GM19463 (cell line): ENCODE results near the gene PPIL4.

Experiments
- ATAC-seq: cut with Tn5 transposase; IDR thresholded peaks from one replicate; pipeline ENCODE4 v1.9.1; 2021; ENCODE audit warnings: mild to moderate bottlenecking, moderate library complexity; ENCODE audit not compliant: unreplicated experiment

PPIL4 gene, protein sequence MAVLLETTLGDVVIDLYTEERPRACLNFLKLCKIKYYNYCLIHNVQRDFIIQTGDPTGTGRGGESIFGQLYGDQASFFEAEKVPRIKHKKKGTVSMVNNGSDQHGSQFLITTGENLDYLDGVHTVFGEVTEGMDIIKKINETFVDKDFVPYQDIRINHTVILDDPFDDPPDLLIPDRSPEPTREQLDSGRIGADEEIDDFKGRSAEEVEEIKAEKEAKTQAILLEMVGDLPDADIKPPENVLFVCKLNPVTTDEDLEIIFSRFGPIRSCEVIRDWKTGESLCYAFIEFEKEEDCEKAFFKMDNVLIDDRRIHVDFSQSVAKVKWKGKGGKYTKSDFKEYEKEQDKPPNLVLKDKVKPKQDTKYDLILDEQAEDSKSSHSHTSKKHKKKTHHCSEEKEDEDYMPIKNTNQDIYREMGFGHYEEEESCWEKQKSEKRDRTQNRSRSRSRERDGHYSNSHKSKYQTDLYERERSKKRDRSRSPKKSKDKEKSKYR

DNA sequence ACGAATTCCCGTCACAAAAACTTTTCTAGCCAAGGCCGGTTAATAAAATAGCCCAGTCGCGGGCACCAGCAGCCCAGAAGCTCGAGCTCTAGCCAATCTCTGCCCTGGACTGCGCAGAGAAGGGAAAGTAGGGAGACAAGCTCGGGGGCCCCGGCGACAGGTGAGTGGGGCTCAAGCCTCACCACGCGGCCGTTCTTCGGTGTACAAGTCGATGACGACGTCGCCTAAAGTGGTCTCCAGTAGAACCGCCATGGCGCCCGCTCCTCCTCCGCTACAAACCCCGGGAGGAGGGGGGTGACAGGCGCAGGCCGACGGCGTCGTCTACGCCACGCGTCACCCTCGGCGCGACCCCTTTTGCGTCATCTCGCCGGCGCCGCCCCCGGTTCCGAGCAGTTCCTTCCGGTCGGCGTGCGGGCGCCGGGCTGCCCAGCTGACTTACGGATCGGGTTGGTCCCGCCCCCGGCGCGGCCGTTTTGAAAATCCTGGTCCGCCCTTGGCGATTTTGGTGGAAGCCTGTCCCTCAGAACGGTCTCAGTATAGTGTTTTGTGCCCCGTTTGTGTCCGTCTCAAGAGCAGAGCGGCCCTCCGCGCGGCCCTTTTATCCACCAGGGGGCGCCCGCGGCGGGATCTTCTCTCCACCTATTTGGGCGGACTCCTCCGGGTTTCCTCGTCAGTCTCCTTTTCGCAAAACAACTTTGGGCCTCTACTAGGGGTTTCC lies at the start of gene PPIL4:
Gene PPIL4 (minus strand): TSS at position 290 of the 718 bp plus-strand sequence. CDS start 38 bp downstream, at position 252.
- ATAC-seq: peak; percentile 92

DNA sequence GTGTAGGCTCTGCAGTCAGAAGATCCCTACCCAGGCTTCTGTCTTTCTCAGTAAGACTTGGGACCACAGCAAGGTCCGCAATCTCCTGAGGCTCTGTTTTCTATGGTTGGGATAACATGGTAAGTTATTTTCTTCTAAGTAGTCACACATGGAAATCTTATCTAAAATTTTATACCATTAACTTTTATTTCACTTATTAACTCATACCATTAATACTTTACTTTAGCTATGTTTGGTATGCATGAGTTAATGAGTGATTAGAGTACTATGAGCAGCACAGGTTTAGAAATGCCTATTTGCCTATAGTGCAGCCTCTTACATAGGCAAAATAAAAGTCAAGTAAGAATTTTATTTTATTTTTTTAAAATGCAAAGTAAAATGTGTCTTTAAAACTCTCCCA lies 47.6 kb upstream of the PPIL4 start:
- no peak for ATAC-seq

DNA sequence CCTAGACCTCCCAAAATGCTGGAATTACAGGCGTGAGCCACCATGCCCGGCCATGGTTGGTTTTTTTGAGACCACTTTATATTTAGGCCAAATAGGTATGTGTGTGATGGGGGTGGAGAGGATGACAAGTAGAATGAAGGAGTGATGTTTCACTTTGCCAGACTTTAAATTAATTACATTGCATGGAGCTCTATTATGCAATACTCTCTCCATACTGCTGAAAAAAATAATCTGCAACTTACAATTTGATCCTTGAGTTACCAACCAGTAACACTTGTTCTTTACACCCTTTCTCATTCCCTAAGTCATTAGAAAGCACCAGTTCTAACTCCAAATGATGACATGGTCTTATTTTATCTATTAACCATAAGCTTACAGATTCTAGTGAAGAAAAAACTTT lies 47.1 kb upstream of the PPIL4 start:
- no peak for ATAC-seq

DNA sequence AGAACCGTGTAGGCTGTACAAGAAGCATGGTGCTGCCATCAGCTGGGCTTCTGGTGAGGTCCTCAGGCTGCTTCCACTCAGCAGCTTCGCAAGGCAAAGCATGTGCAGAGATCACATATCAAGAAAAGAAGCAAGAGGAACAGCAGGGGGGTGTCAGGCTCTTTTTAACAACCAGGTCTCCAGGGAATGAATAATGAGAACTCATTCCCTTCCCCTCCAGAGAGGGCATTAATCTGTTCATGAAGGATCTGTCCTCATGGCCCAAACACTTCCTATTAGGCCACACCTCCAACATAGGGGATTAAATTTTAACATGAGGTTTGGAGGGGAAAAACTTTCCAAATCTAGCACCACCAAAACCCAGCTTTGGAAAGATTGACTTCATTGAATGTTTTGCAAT lies 40.3 kb upstream of the PPIL4 start:
- no peak for ATAC-seq

DNA sequence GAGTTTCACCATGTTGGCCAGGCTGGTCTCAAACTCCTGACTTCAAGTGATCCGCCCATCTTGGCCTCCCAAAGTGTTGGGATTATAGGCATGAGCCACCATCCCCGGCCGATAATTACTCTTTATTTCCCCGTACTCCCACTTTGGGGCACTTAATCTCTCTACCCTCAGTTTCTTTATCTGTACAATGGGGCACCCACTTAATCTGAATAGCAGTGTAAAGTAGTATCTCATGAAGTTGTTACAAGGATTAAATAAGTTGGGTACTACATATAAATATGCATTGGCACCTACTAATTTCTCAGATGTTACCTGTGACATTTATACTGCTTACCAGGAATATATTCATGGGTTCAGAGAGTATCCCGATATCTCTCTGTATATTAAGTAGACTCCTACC lies 35.5 kb upstream of the PPIL4 start:
- ATAC-seq: no peak

DNA sequence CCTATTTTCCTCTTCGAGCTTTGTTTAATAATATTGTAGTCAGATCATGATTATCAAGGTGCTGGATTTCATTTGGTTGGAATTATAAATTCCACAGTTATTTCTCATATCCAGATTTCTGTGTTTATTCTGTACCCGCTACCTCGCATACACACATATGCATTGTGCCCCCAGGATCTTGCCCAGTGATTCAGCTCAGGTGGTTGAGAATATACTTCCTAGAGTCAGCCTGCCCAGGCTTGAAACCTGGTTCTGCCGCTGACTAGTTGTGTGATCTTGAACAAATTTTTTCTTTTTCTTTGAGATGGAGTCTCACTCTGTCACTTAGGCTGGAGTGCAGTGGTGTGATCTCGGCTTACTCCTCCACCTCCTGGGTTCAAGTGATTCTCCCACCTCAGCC lies 35.0 kb upstream of the PPIL4 start:
- no peak for ATAC-seq

DNA sequence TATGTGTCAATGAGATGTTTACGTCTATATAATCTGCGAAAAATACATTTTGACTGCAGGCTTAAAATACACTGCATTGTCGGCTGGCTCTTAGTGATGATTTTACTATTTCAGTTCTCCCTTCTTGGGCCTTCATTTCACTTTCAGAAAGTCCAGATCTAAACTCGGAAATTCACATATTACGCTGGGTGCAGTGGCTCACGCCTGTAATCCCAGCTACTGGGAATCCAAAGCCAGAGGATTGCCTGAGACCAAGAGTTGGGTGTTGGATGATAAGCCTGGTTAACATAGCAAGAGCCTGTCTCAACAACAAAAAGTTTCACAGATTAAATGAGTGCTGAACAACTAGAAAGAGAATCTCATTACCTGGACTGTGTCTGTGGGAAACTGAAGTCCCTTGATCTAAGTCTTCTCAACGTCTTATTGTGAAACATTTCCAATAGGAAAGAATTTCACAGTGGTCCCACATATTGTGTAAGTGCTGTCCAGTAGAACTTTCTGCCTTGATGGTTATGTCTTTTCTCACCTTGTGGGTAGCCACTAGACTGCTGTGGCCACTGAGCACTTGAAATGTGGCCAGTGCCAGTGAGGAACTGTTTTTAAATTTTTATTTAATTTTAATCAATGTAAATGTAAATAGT lies 22.2 kb upstream of the PPIL4 start:
- ATAC-seq: no peak

DNA sequence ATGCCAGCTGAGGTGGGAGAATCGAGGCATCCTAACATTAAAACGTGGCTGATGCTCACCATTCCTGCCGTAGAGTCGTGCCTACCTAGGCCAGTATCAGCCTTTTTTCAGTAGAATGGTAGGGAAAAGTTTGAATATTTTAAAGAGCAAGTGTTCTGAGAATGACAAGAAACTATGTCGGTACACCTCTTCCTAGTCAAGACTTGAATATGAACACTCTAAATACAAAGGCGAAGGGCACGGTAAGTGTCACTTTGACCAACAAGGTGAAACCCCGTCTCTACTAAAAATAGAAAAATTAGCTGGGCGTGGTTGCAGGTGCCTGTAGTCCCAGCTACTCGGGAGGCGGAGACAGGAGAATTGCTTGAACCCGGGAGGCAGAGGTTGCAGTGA lies 21.3 kb upstream of the PPIL4 start:
- ATAC-seq: no peak

DNA sequence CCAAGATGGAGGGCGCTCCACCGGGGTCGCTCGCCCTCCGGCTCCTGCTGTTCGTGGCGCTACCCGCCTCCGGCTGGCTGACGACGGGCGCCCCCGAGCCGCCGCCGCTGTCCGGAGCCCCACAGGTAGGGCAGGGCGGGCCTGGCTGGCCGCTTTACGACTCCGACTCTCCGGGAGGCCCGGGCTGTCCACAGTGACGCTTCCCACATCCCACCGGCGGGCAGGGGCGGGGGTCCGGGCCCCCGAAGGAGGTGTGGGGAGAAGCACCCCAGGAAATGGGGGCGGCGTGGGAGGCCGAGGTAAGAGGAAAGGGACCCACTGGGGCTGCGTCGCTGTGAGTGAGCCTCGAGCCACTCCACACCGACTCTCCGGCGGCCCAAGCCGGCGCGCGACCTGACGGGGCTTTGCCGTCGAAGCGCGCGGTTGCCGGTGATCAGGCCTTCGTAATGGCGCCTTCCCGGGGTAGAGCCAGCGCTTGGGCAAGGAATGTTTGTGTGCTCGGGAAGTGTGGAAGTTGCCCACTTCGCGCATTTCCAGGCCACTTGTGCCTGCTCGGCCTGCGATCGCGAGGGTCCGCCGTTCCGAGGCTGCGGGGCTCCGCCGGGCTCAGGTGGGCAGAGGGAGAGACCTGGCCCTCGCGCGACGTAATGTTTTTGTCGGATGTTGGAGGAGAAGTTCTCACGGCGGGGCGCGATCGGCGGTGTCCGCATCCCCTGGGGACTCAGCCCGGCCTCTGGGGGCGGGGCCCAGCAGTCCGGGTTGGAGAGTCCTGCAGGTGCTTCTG lies 20.8 kb upstream of the PPIL4 start:
- peak; percentile 13 for ATAC-seq

DNA sequence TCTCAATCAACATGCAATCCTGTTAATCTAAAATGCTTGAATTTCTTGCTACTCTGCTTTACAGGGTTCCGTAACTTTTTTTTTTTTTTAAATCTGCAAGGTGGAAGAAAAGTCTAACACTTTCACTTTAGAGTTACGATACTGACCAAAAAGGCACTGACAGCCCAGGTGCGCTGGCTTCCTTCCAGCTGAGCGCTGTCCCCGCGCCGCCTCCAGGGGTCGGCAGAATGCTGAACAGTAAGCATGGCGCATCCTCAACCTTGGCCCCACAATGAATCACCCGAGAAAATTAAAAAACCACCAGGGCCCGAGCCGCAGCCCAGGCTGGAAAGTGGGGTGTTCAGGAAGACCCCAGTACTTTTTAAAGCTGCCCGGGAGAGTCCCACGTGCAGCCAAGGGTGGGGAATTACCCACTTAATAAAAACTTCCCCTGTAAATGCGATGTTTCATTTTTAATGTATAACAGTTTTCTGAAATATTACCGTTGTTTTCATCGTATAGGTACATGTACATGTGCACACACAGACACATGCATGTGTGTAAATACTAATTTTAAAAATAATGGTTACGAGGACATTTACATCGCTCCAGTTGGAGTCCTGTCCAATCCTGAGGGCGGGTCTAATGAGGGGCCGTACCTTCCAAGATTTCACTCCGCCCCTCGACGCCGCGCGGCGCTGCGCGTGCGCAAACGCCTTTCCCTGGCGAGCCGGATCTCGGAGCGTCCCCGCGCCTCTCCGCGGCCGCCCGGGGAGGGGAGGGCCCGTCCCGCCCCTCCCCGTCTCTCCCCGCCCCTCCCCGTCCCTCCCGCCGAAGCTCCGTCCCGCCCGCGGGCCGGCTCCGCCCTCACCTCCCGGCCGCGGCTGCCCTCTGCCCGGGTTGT lies 19.9 kb upstream of the PPIL4 start, which contains the start of gene GINM1:
Gene GINM1 (plus strand): TSS at position 849 of the 883 bp plus-strand sequence. CDS start 40 bp downstream, outside the sequence.
- ATAC-seq: peak; percentile 78

DNA sequence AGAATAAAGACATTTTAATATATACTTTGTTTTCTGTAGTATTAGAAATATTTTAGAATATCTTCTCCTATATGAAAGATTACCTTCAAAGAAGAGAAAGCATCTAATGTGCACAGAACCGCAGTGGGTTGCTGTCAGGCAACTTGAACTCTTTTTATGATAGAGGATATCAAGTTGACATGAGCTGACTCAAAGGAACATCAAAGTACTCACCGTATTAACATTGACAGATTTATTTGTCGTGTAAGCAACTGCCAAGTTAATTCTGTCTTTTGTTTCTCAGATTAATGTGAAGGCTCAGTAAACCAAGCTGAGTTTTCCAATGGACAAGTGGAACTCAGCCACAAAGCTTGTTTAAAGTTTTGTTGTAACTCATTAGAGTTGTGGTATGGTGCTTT lies 18.1 kb upstream of the PPIL4 start:
- ATAC-seq: no peak

DNA sequence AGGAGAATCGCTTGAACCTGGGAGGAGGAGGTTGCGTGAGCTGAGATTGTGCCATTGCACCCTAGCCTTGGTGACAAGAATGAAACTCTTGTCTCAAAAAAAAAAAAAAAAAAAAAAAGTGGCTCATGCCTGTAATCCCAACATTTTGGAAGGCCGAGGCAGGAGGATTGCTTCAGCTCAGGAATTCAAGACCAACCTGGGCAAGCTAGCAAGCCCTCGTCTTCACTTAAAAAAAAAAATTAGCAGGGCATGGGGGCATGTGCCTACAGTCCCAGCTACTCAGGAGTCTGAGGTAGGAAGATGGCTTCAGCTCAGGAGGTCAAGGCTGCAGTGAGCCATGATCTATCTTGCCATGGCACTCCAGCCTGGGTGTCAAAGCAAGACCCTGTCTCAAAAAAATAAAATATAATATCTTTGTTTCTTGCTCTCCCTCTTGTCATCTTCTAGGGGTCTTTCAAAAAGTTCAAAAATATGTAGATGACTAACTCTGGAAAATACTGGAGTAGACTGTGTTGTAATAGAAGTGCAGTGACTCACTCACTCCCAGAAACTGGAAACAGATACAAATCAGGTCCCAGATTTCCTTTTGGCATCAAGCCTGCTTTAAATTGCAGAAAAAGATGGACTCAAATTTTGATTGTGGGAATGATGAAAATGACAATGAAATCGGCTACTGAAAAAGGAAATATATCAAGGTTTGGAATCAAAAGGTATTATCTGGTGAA lies 17.5 kb upstream of the PPIL4 start:
- ATAC-seq: no peak

DNA sequence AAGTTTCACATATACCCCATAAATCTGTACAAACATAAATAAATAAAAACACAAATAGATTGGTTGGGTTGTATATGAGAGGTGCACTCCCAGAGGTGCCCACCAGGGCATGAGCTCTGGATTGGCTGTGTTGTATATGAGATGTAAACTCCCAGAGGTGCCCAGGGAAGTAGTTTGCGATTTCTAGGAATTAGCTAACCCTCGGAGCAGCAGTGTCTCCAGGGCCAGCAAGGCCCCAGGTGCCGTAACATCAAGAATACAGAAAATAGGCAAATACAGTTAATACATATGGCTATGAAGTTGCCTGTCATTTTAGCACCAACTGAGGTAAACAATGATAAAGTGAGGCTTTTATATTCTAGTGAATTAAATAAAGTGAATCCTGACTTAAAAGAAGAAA lies 14.9 kb upstream of the PPIL4 start:
- ATAC-seq: no peak

DNA sequence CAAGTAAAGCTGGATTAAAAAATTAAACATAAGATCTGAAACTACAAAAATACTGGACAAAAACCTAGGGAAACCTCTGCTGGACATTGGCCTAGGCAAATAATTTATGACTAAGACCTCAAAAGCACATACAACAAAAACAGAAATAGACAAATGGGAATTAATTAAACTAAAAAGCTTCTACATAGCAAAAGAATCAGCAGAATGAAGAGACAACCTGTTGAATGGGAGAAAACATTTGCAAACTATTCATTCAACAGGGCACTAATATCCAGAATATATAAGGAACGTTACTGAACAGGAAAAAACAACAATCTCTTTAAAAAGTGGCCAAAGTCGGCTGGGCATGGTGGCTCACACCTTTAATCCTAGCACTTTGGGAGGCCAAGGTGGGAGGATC lies 13.5 kb upstream of the PPIL4 start:
- ATAC-seq: no peak

DNA sequence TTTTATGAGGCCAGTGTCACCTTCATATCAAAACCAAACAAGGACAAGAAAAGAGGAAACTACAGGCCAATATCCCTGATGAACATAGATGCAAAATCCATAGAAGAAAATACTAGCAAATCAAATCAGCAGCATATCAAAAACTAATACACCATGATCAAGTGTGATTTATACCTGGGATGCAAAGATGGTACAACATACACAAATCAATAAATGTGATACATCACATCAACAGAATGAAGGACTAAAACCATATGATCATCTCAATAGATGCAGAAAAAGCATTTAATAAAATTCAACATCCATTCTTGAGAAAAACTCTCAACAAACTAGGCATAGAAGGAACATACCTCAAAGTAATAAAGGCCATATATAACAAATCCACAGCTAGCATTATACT lies 12.2 kb upstream of the PPIL4 start:
- no peak for ATAC-seq

DNA sequence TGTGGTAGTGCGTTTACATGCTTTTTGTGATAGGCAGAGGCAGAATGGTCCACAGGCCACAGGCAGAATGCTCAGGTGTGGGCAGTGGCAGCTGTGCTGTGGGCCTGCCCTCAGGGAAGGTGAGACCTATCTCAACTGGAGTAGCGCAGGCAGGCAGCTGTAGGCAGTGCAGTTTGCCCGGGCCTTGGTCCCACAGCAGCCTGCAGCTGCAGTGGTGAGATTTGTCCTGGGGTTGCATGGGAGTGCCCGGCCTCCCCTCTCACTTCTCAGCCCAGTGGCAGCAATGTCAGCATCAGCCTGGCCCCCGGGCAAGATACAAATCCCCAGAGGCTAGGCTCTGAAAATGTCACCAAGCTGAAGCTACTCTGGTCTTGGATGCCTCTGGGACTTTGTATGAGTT lies 6.1 kb upstream of the PPIL4 start:
- ATAC-seq: no peak

DNA sequence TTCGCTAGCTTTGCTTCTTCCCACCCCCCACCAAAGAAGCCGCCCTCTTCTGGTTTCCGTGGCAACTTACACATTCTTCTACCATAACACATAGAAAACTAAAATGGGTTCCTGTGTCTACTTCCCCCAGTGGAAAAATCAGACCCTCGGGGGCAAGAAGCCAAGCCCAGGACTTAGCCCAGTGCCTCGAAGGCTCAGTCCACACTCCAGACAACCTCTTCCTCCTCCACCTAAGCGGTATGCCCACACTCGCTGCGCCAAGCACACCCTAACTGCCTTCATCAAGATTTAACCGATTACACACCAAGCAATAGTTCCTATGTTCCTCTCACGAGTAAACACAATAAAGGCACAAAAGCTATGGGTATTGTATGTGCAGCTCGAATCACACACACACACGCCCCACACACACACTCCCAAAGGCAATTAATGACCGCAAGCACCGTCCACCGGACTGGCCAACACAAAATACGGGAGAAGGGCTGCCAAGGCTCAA lies 537 bp downstream of the PPIL4 start:
- ATAC-seq: peak; percentile 14

DNA sequence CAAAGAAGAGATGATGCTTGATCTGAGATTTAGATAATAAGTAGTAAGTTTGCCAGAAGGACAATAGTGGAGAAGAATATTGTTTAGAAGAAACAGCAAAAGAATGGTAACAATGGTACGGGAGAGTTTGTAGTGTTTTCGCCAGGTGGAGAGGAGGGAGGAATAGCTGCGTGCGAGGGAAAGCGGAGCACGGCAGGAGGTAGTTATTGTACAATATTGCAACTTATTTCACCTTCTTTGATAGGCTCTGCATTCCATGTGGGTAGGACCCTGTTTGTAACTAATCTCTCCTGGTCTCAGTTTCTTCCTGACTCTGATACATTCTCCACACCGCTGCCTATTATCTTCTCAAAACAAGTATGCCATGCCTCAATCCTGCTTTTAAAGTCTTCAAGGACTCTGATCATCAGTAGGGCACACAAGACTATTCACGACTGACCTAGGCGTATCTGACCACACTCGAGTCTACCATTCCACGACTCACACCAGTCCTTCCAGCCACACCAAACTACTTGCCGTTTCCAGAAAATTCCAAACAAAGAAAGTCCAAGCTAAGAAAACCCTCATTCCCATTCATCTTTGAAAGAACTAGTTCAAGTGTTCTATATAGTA lies 1.1 kb downstream of the PPIL4 start:
- no peak for ATAC-seq

DNA sequence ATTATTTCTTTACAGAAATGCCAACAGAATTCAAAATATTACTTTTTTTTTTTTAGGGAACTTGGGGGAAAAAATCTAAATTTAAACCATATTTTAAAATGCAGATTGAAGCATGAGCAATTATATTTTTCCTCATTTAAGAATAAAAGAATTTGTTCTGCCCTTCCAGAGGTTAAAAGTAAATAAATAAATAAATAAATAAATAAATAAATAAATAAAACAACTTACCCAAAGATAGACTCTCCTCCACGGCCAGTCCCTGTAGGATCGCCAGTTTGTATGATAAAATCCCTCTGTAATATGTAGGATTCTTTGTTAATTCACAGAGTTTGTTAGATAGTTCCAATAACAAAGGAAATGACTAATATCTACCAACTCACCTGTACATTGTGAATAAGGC lies 4.7 kb downstream of the PPIL4 start:
- ATAC-seq: no peak
